HCT116 (cell line): ENCODE results near the gene FOXF2. TPM values are rescaled to one million over a fixed set of nuclear protein-coding genes. Genes with fewer than 3 reads are reported as not detected.

Source experiments
- ATAC-seq: fragments of 200-7000 bp; cut with Tn5 transposase; 2 replicates; pipeline ENCODE4 v1.9.1; 2020; ENCODE audit warnings: mild to moderate bottlenecking, moderate library complexity
- BruUV-seq: library from RNA; stranded (reverse); fragments of 400-500 nt; replicated peaks from 2 replicates; lab custom pipeline; 2021; lab: Mats Ljungman, UMichigan
- CTCF ChIA-PET: fragments of 300-600 bp; sonication (Branson Sonifier 250); formaldehyde crosslinking; loops from one replicate; lab custom pipeline; 2021; ENCODE audit warnings: antibody characterized with exemption; lab: Charles Lee
- POLR2A ChIA-PET: fragments of 300-600, 350-600 bp; sonication (Branson Sonifier 250); formaldehyde crosslinking; loops from one replicate; lab custom pipeline; 2021; ENCODE audit warnings: antibody characterized with exemption; lab: Charles Lee
- RAD21 ChIA-PET, 2 experiments: fragments of 300-600 bp; sonication (Branson Sonifier 250); formaldehyde crosslinking; loops; one replicate each; lab custom pipeline; 2023; ENCODE audit warnings: low total read pairs in 2 of 2; ENCODE audit not compliant: uncharacterized antibody in 2 of 2, unreplicated experiment in 2 of 2, low non-redundant PET in 1 of 2; lab: Charles Lee
- DNase-seq: peaks from one replicate; pipeline ENCODE4 v3.0.0-alpha.2; 2010; ENCODE audit warnings: low read depth, low spot score
- H2AFZ ChIP-seq: fragments of 200-600 bp; shearing (Covaris generic), sonication (generic); 2 replicates; pipeline ENCODE4 v1.6.1; 2017; ENCODE audit warnings: low read depth, mixed run types, mixed read lengths, antibody characterized with exemption, low read length; ENCODE audit not compliant: poor library complexity, severe bottlenecking
- H3K27ac ChIP-seq: 2 replicates; pipeline ENCODE4 v1.5.1; 2012; ENCODE audit warnings: low read depth, low read length
- H3K27me3 ChIP-seq: fragments of 200-600 bp; sonication (generic); 2 replicates; pipeline ENCODE4 v1.6.1; 2016; ENCODE audit warnings: mixed run types, low read length, mixed read lengths; ENCODE audit not compliant: insufficient read depth
- H3K36me3 ChIP-seq, 2 experiments: fragments of 200-500 bp in 1 of 2; fragments of 200-600 bp in 1 of 2; sonication (Bioruptor generic) in 1 of 2; sonication (generic) in 1 of 2; 2 replicates each; pipeline versions ENCODE4 v1.5.1 to v1.6.1; 2014 to 2016; ENCODE audit warnings: low read length in 2 of 2, inconsistent platforms in 1 of 2, mixed read lengths in 1 of 2, mixed run types in 1 of 2; ENCODE audit not compliant: insufficient read depth in 2 of 2, control insufficient read depth in 1 of 2
- H3K4me1 ChIP-seq, 2 experiments: fragments of 200-600 bp in 1 of 2; sonication (generic) in 1 of 2; 2 replicates each; pipeline versions ENCODE4 v1.5.1 to v1.6.1; 2012 to 2017; ENCODE audit warnings: low read length in 2 of 2, inconsistent platforms in 1 of 2, mild to moderate bottlenecking in 1 of 2, mixed read lengths in 1 of 2, mixed run types in 1 of 2, moderate library complexity in 1 of 2; ENCODE audit not compliant: insufficient read depth in 2 of 2, control insufficient read depth in 1 of 2
- H3K4me2 ChIP-seq: fragments of 200-600 bp; sonication (generic); 2 replicates; pipeline ENCODE4 v1.6.1; 2017; ENCODE audit warnings: mixed run types, low read length, mixed read lengths
- H3K4me3 ChIP-seq, 2 experiments: fragments of 200-600 bp in 1 of 2; sonication (generic) in 1 of 2; replicated peaks in 1 of 2; 2 replicates each; pipeline ENCODE4 v1.5.1; 2011 to 2016; ENCODE audit warnings: low read length in 2 of 2, control low read depth in 1 of 2, low read depth in 1 of 2, mild to moderate bottlenecking in 1 of 2, mixed read lengths in 1 of 2, mixed run types in 1 of 2
- H3K79me2 ChIP-seq: fragments of 200-600 bp; sonication (generic); 2 replicates; pipeline ENCODE4 v1.6.1; 2017; ENCODE audit warnings: mild to moderate bottlenecking, mixed run types, low read length, moderate library complexity, mixed read lengths; ENCODE audit not compliant: insufficient read depth
- H3K9ac ChIP-seq: fragments of 200-600 bp; sonication (generic); 2 replicates; pipeline ENCODE4 v1.6.1; 2016; ENCODE audit warnings: low read length, mixed read lengths
- H3K9me2 ChIP-seq: fragments of 200-600 bp; sonication (generic), shearing (Covaris generic); 2 replicates; pipeline ENCODE4 v1.6.1; 2017; ENCODE audit warnings: mixed run types, mild to moderate bottlenecking, moderate library complexity; ENCODE audit not compliant: insufficient read depth
- H3K9me3 ChIP-seq, 2 experiments: fragments of 200-500 bp in 1 of 2; fragments of 200-600 bp in 1 of 2; sonication (Bioruptor generic) in 1 of 2; sonication (generic) in 1 of 2; 2 replicates each; pipeline ENCODE4 v1.6.1; 2014 to 2017; ENCODE audit warnings: low read length in 2 of 2, mixed read lengths in 2 of 2, inconsistent platforms in 1 of 2, low read depth in 1 of 2, mild to moderate bottlenecking in 1 of 2, mixed run types in 1 of 2, moderate library complexity in 1 of 2; ENCODE audit not compliant: control insufficient read depth in 1 of 2, insufficient read depth in 1 of 2
- H4K20me1 ChIP-seq: fragments of 200-600 bp; sonication (generic), shearing (Covaris generic); 2 replicates; pipeline ENCODE4 v1.6.1; 2017; ENCODE audit warnings: mixed run types, mild to moderate bottlenecking, moderate library complexity; ENCODE audit not compliant: insufficient read depth
- EGR1 ChIP-seq: IDR thresholded peaks from 2 replicates; pipeline ENCODE4 v1.6.1; 2012; ENCODE audit warnings: low read depth
- ELF1 ChIP-seq: IDR thresholded peaks from 2 replicates; pipeline ENCODE4 v1.6.1; 2012; ENCODE audit warnings: low read depth, borderline replicate concordance
- JUND ChIP-seq: IDR thresholded peaks from 2 replicates; pipeline ENCODE4 v1.6.1; 2012
- MAX ChIP-seq: IDR thresholded peaks from 2 replicates; pipeline ENCODE4 v1.6.1; 2012
- POLR2A ChIP-seq: IDR thresholded peaks from 2 replicates; pipeline ENCODE4 v1.7.0; 2011; ENCODE audit warnings: borderline replicate concordance; ENCODE audit not compliant: insufficient read depth, insufficient read length; ENCODE audit errors: extremely low read depth
- RAD21 ChIP-seq: IDR thresholded peaks from 2 replicates; pipeline ENCODE4 v1.6.1; 2012; ENCODE audit warnings: low read depth, mild to moderate bottlenecking
- intact Hi-C: fragments of 100-400 bp; cut with micrococcal nuclease; formaldehyde crosslinking; loops from 2 replicates; pipeline ENCODE4 v1.10.0; 2022
- total RNA-seq: library from RNA; stranded (reverse); gene quantifications from one replicate; pipeline ENCODE4 v1.2.1, GENCODE V29; 2021; ENCODE audit not compliant: unreplicated experiment
- TF ChIP-seq, protein P1 (sequence below): IDR thresholded peaks from 2 replicates; pipeline ENCODE4 v1.6.1; 2011; ENCODE audit warnings: mild to moderate bottlenecking, low read length, moderate library complexity; ENCODE audit not compliant: insufficient replicate concordance; ENCODE audit errors: extremely low read depth

FOXF2 gene
- total RNA-seq, 1 experiment from 2014 or later = not detected

GRCh38 chr6:1424306-1424927 lies 35.0 kb downstream of the FOXF2 start (continued):
- TF ChIP-seq EGR1 (no peak), ELF1 (no peak), POLR2A (no peak), JUND (no peak)

DNA sequence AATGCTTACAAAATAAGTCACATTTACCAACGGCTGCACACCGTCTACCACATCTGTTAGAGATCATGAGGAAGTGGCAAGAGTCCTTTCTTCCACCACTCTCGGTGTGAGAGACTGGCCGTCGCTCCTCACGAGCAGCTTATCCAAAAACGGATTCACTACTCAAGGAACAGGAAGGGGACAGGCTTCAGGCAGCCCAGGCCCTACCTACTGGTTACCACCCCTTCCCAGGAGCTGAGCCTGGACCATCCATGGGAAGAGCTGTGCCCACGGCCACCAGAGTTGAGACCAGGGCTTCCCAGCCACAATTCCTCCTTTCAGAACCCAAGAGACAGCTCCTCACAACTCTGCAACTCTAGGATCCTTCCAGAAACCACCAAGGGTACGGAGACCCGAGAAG lies 37.0 kb downstream of the FOXF2 start:
- no peak overlapping the region for H3K4me2 ChIP-seq
- H3K4me3 ChIP-seq = no peak overlapping the region
- no peaks in the 10 kb centered on the region for H3K79me2 ChIP-seq
- TF ChIP-seq EGR1 = no peak
- no peak for TF ChIP-seq RAD21
- POLR2A ChIA-PET = no interaction called here
- DNase-seq (no peak), ATAC-seq (no peak)
- no peak overlapping the region for H3K27ac ChIP-seq
- no peak overlapping the region for H3K9ac ChIP-seq
- H3K4me1 ChIP-seq = peaks cover 0 to 8% of the 10 kb centered on the region in 2 experiments; a peak in 2 of 4 replicates
- H3K36me3 ChIP-seq = no peaks in the 10 kb centered on the region
- CTCF ChIA-PET = interaction anchor here (1.3 kb wide), 1 partner anchor 10 kb away, joined by 6 read pairs; no protein-coding TSS in a partner anchor
- no peaks in the 10 kb centered on the region for H3K27me3 ChIP-seq
- intact Hi-C loops = loop anchor here (10.0 kb wide), 1 partner anchor 512 kb away; no protein-coding TSS in a partner anchor
- H4K20me1 ChIP-seq = no peaks in the 10 kb centered on the region
- H2AFZ ChIP-seq = no peak overlapping the region
- BruUV-seq = no TSS peak
- no peaks in the 10 kb centered on the region for H3K9me3 ChIP-seq
- H3K9me2 ChIP-seq = no peaks in the 10 kb centered on the region
- RAD21 ChIA-PET = no interaction called here

DNA sequence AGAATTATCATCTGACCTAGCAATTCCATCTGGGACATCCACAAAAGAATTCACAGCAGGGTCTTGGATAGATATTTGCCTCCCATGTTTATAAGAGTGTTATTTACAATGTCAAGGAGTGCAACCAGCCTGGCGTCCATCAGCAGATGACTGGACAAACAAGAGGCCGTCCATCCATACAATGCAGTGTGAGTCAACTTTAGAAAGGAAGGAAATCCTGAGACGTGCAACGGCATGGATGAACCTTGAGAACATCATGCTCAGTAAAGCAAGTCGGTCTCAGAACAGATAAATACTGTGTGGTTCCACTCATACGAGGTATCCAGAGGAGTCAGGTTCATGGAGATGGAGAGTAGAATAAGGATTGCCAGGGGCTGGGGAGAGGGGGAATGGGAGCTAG lies 46.4 kb downstream of the FOXF2 start:
- Histone ChIP-seq H2AFZ (no peak overlapping the region), H3K9me3 (no peaks in the 10 kb centered on the region)
- DNase-seq (no peak), ATAC-seq (no peak)
- TF ChIP-seq MAX (no peak), POLR2A (no peak)
- TF ChIP-seq, protein P1, sequence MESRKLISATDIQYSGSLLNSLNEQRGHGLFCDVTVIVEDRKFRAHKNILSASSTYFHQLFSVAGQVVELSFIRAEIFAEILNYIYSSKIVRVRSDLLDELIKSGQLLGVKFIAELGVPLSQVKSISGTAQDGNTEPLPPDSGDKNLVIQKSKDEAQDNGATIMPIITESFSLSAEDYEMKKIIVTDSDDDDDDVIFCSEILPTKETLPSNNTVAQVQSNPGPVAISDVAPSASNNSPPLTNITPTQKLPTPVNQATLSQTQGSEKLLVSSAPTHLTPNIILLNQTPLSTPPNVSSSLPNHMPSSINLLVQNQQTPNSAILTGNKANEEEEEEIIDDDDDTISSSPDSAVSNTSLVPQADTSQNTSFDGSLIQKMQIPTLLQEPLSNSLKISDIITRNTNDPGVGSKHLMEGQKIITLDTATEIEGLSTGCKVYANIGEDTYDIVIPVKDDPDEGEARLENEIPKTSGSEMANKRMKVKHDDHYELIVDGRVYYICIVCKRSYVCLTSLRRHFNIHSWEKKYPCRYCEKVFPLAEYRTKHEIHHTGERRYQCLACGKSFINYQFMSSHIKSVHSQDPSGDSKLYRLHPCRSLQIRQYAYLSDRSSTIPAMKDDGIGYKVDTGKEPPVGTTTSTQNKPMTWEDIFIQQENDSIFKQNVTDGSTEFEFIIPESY = no peak
- TF ChIP-seq, all 23 proteins: peak for 0
- no TSS peak for BruUV-seq
- Histone ChIP-seq H3K27me3 (peaks cover 5% of the 10 kb centered on the region; the same call in 1 of the 2 replicates), H4K20me1 (no peaks in the 10 kb centered on the region), H3K4me3 (no peak overlapping the region), H3K79me2 (no peaks in the 10 kb centered on the region), H3K9ac (no peak overlapping the region), H3K9me2 (no peaks in the 10 kb centered on the region), H3K4me1 (peaks cover 0 to 5% of the 10 kb centered on the region in 2 experiments; a peak in 2 of 4 replicates), H3K4me2 (no peak overlapping the region), H3K36me3 (no peaks in the 10 kb centered on the region), H3K27ac (no peak overlapping the region)
- ChIA-PET CTCF (interaction anchor here (0.6 to 1.7 kb wide), 12 partner anchors 9 to 1247 kb away, joined by 3 to 29 read pairs (median 6); no protein-coding TSS in a partner anchor), RAD21 (no interaction called here), POLR2A (no interaction called here)
- intact Hi-C loops = loop anchor here (1.0 to 5.0 kb wide), 4 partner anchors 71 to 843 kb away; no protein-coding TSS in a partner anchor
